GM23338 (cell line): ENCODE data around the gene MEAK7. TPM values are rescaled to one million over a fixed set of nuclear protein-coding genes. Genes with fewer than 3 reads are reported as not detected.

Source experiments
- CREB1 ChIP-seq: fragments of 250-450 bp; sonication (Bioruptor Pico); IDR thresholded peaks from 2 replicates; pipeline ENCODE4 v1.5.0; 2020; ENCODE audit warnings: low read depth, mild to moderate bottlenecking, moderate library complexity
- CTCF ChIP-seq, 2 experiments: fragments of 200-600 bp in 1 of 2; sonication (generic) in 1 of 2; conservative IDR thresholded peaks; 2 replicates each; pipeline versions ENCODE4 v1.5.1 to v1.6.1; 2016 to 2017; ENCODE audit warnings: antibody characterized with exemption in 2 of 2, low read depth in 2 of 2, mild to moderate bottlenecking in 2 of 2, moderate library complexity in 1 of 2
- EZH2phosphoT487 ChIP-seq: fragments of 200-600 bp; sonication (generic); IDR thresholded peaks from one replicate; pipeline ENCODE4 v1.8.1; 2018; ENCODE audit warnings: antibody characterized with exemption; ENCODE audit not compliant: unreplicated experiment
- JUNB ChIP-seq: IDR thresholded peaks from one replicate; pipeline ENCODE4 v1.6.1; 2016; ENCODE audit warnings: antibody characterized with exemption; ENCODE audit not compliant: unreplicated experiment
- NANOG ChIP-seq: IDR thresholded peaks from 2 replicates; pipeline ENCODE4 v1.6.1; 2016; ENCODE audit warnings: antibody characterized with exemption, borderline replicate concordance
- STAT1 ChIP-seq: IDR thresholded peaks from one replicate; pipeline ENCODE4 v1.6.1; 2016; ENCODE audit warnings: antibody characterized with exemption; ENCODE audit not compliant: unreplicated experiment
- ZNF114 ChIP-seq: fragments of 250-450 bp; sonication (Bioruptor Pico); IDR thresholded peaks from 2 replicates; pipeline ENCODE4 v1.5.0; 2020; ENCODE audit warnings: mild to moderate bottlenecking, moderate library complexity
- ZNF331 ChIP-seq: fragments of 250-450 bp; sonication (Bioruptor Pico); IDR thresholded peaks from 2 replicates; pipeline ENCODE4 v1.5.0; 2020; ENCODE audit warnings: low read depth, mild to moderate bottlenecking, moderate library complexity
- ZNF462 ChIP-seq: fragments of 250-450 bp; sonication (Bioruptor Pico); IDR thresholded peaks from 2 replicates; pipeline ENCODE4 v1.5.0; 2020; ENCODE audit warnings: mild to moderate bottlenecking, moderate library complexity
- polyA plus RNA-seq: library from polyadenylated mRNA; unstranded; fragments of >200 nt; fragmentation: Nextera tagmentation; extraction: Ambion mirVana; gene quantifications from 2 replicates; pipeline ENCODE4 v1.2.1, GENCODE V29; 2016
- total RNA-seq: library from RNA; depleted of rRNA; stranded (reverse); fragments of >200 nt; shearing (Covaris generic); gene quantifications from 2 replicates; pipeline ENCODE4 v1.2.3, GENCODE V29; 2014

Gene MEAK7
- total and polyA plus RNA-seq, 2 experiments from 2014 or later, result 7.5 to 17.2 TPM

- no peak for TF ChIP-seq ZNF462 (CRISPR knock-in tag)
- no peak for TF ChIP-seq STAT1
- no peak for TF ChIP-seq JUNB
- no peak for TF ChIP-seq ZNF114 (CRISPR knock-in tag)
- no peak for TF ChIP-seq EZH2phosphoT487
- TF ChIP-seq CTCF (conservative IDR thresholded peaks at IDR 0.05; ENCODE audit: low read depth in 2 of 2), result no peak
- TF ChIP-seq ZNF331, result no peak
- TF ChIP-seq CREB1 (CRISPR knock-in tag), result no peak
- no peak for TF ChIP-seq NANOG
These were observed 23.9 kb upstream of the MEAK7 start (continued) for GRCh38 chr16:84528322-84528721.
